ENCODE measurements around the gene OR11H7. TPM values are rescaled to one million over a fixed set of nuclear protein-coding genes. Genes with fewer than 3 reads are reported as not detected.

Gene OR11H7
- total RNA-seq, 2 experiments from 2014 or later, result not detected

DNA sequence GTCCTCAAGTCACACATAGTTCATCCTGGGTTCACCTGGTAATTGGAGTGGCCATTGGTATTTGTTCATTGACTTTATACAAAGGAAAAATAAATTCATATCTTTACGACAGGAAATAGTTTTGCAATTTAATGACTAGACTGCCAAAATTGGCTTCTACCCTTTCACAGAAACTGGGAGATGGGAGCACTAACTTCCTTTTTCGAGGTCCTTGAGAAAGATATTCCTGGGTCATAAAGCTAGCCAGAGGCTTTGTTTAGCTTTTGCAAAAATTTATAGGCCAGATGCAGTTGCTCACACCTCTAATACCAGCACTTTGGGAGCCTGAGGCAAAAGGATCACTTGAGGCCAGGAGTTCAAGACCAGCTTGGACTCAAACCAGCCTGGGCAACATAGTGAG lies 48.3 kb upstream of the OR11H7 start:
- Histone ChIP-seq H3K4me2 (ENCODE audit: low read length) (no peak overlapping the region), H3K4me3 (ENCODE audit: low read depth, low read length, poor library complexity, severe bottlenecking) (no peak overlapping the region), H3K9me2 (ENCODE audit: insufficient read depth, low read length) (no peaks in the 10 kb centered on the region), H3K4me1 (ENCODE audit: insufficient read depth, low read length, poor library complexity, severe bottlenecking) (no peaks in the 10 kb centered on the region), H4K20me1 (ENCODE audit: insufficient read depth, low read length) (no peaks in the 10 kb centered on the region), H3K79me2 (ENCODE audit: insufficient read depth, low read depth, low read length) (no peaks in the 10 kb centered on the region), H3K27ac (ENCODE audit: low read depth, low read length, poor library complexity, severe bottlenecking) (no peak overlapping the region), H2AFZ (ENCODE audit: low read length) (no peak overlapping the region), H3K36me3 (ENCODE audit: insufficient read depth, low read length) (no peaks in the 10 kb centered on the region), H3K9me3 (ENCODE audit: low read length) (no peaks in the 10 kb centered on the region)
- ChIA-PET POLR2A (interaction anchor here (1.0 kb wide), 1 partner anchor 18 kb away, joined by 7 read pairs; no protein-coding TSS in a partner anchor), CTCF (ENCODE audit: unreplicated experiment) (no interaction called here)
- no TSS peak for BruUV-seq (replicated peaks)
- intact Hi-C loops (cut with micrococcal nuclease; ENCODE audit: unreplicated experiment), result no loop called here
- DNase-seq (ENCODE audit: low spot score), result no peak
- TF ChIP-seq EZH2phosphoT487 (IDR thresholded peaks at IDR 0.05; ENCODE audit: borderline replicate concordance, low read depth, low read length), result no peak
- TF ChIP-seq, protein P1, sequence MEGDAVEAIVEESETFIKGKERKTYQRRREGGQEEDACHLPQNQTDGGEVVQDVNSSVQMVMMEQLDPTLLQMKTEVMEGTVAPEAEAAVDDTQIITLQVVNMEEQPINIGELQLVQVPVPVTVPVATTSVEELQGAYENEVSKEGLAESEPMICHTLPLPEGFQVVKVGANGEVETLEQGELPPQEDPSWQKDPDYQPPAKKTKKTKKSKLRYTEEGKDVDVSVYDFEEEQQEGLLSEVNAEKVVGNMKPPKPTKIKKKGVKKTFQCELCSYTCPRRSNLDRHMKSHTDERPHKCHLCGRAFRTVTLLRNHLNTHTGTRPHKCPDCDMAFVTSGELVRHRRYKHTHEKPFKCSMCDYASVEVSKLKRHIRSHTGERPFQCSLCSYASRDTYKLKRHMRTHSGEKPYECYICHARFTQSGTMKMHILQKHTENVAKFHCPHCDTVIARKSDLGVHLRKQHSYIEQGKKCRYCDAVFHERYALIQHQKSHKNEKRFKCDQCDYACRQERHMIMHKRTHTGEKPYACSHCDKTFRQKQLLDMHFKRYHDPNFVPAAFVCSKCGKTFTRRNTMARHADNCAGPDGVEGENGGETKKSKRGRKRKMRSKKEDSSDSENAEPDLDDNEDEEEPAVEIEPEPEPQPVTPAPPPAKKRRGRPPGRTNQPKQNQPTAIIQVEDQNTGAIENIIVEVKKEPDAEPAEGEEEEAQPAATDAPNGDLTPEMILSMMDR (conservative IDR thresholded peaks at IDR 0.05; ENCODE audit: low read length), result no peak

DNA sequence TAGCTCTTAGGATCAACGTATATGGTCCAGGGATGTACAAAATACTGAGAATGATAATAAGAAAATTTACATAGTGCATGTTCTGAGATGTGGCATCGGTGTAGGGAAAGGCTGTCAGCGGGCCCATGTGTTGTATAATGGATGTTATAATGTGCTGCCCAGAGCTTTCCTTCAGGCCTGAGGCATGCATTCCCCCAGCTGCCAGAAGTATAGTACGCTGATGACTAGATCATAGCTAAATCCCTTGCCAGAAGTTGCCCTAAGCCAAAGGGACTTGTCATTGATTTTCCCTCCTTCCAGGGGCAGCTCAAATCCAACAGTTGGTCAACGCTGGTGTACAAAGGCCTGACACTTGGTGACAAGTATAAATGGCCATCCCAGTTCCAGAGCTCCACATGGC lies 44.6 kb upstream of the OR11H7 start:
- POLR2A ChIA-PET, result interaction anchor here (1.0 kb wide), 1 partner anchor 19 kb away, joined by 3 read pairs; no protein-coding TSS in a partner anchor
- H3K9me2 ChIP-seq (ENCODE audit: insufficient read depth, low read length), result no peaks in the 10 kb centered on the region
- H3K79me2 ChIP-seq (ENCODE audit: insufficient read depth, low read depth, low read length), result no peaks in the 10 kb centered on the region
- no peak overlapping the region for H3K4me3 ChIP-seq (ENCODE audit: low read depth, low read length, poor library complexity, severe bottlenecking)
- no peak overlapping the region for H3K27ac ChIP-seq (ENCODE audit: low read depth, low read length, poor library complexity, severe bottlenecking)
- CTCF ChIA-PET (ENCODE audit: unreplicated experiment), result no interaction called here
- no peak overlapping the region for H2AFZ ChIP-seq (ENCODE audit: low read length)
- DNase-seq (ENCODE audit: low spot score), result no peak
- H3K4me1 ChIP-seq (ENCODE audit: insufficient read depth, low read length, poor library complexity, severe bottlenecking), result no peaks in the 10 kb centered on the region
- no peaks in the 10 kb centered on the region for H4K20me1 ChIP-seq (ENCODE audit: insufficient read depth, low read length)
- no peaks in the 10 kb centered on the region for H3K9me3 ChIP-seq (ENCODE audit: low read length)
- no peaks in the 10 kb centered on the region for H3K36me3 ChIP-seq (ENCODE audit: insufficient read depth, low read length)
- intact Hi-C loops (cut with micrococcal nuclease; ENCODE audit: unreplicated experiment), result no loop called here
- TF ChIP-seq, protein P1 (conservative IDR thresholded peaks at IDR 0.05; ENCODE audit: low read length), result no peak
- TF ChIP-seq EZH2phosphoT487 (IDR thresholded peaks at IDR 0.05; ENCODE audit: borderline replicate concordance, low read depth, low read length), result no peak
- no peak overlapping the region for H3K4me2 ChIP-seq (ENCODE audit: low read length)
- no TSS peak for BruUV-seq (replicated peaks)

GRCh38 chr14:20190596-20190995 lies 38.2 kb upstream of the OR11H7 start, which contains the start of gene OR11G2:
TSS of gene OR11G2 (plus strand) at chr14:20190896. CDS start at chr14:20197438, 6,542 bp downstream.
- CTCF ChIA-PET (ENCODE audit: unreplicated experiment), result no interaction called here
- Histone ChIP-seq H2AFZ (ENCODE audit: low read length) (no peak within 1 kb of the TSS), H3K4me1 (ENCODE audit: insufficient read depth, low read length, poor library complexity, severe bottlenecking) (no peaks in the 10 kb centered on the region), H3K4me2 (ENCODE audit: low read length) (no peak within 1 kb of the TSS), H3K27ac (ENCODE audit: low read depth, low read length, poor library complexity, severe bottlenecking) (no peak within 1 kb of the TSS), H4K20me1 (ENCODE audit: insufficient read depth, low read length) (no peaks in the 10 kb centered on the region), H3K36me3 (ENCODE audit: insufficient read depth, low read length) (no peaks in the 10 kb centered on the region), H3K4me3 (ENCODE audit: low read depth, low read length, poor library complexity, severe bottlenecking) (no peak within 1 kb of the TSS), H3K79me2 (ENCODE audit: insufficient read depth, low read depth, low read length) (no peaks in the 10 kb centered on the region), H3K9me3 (ENCODE audit: low read length) (no peaks in the 10 kb centered on the region), H3K9me2 (ENCODE audit: insufficient read depth, low read length) (no peaks in the 10 kb centered on the region)
- intact Hi-C loops (cut with micrococcal nuclease; ENCODE audit: unreplicated experiment), result no loop called here
- no TSS peak for BruUV-seq (replicated peaks)
- DNase-seq (ENCODE audit: low spot score), result no peak
- POLR2A ChIA-PET, result no interaction called here
- TF ChIP-seq EZH2phosphoT487 (IDR thresholded peaks at IDR 0.05; ENCODE audit: borderline replicate concordance, low read depth, low read length), result no peak
- TF ChIP-seq, protein P1 (conservative IDR thresholded peaks at IDR 0.05; ENCODE audit: low read length), result no peak

All from OCI-LY7 (cell line).